ENCODE measurements around the gene PTCH2. TPM values are rescaled to one million over a fixed set of nuclear protein-coding genes. Genes with fewer than 3 reads are reported as not detected.
A peak's percentile ranks its signal among the peaks of the same experiment; 100 is the strongest.
"Not testable (repeated sequence)": the region's sequence is repeated elsewhere in the genome, so short reads cannot be mapped to it uniquely, and the experiment has no call there.

Gene PTCH2
- total RNA-seq, 1 experiment from 2014 or later, result 0.27 TPM

- in situ Hi-C loops (cut with HindIII; ENCODE audit: low sequenced_read_pairs), result no loop called here
- no peak for DNase-seq (ENCODE audit: low spot score)
Measured at GRCh38 chr1:44822981-44823451, 20.0 kb downstream of the PTCH2 start.

DNA sequence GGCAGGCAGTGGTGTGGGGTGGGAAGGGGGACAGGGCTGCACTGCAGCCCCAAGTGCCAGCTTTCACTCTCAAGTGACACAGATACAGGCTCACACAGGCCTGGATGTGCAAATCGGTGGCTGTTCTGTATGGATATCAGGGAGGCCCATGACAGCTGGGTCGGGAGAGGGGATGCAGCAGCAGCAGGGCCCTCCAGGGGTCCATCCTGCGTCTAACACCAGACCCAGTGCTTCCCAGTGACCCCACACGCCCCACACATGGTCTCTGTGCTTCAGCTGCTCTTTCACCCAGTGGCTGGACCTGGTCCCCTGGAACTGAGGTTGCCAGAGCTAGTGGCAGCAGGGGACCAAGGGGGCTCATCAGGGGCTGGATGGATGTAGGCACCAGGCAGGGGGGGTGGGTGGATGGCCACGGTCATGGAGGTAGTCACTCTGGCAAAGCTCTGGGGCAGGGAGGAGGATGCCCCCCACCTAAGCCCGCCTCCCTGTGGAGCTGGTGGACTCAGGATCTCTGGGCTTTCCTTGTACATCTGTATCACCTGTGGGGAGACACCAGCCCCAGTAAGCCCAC is 20.8 kb downstream of the PTCH2 start:
- in situ Hi-C loops (cut with HindIII; ENCODE audit: low sequenced_read_pairs), result no loop called here
- no peak for DNase-seq (ENCODE audit: low spot score)

DNA sequence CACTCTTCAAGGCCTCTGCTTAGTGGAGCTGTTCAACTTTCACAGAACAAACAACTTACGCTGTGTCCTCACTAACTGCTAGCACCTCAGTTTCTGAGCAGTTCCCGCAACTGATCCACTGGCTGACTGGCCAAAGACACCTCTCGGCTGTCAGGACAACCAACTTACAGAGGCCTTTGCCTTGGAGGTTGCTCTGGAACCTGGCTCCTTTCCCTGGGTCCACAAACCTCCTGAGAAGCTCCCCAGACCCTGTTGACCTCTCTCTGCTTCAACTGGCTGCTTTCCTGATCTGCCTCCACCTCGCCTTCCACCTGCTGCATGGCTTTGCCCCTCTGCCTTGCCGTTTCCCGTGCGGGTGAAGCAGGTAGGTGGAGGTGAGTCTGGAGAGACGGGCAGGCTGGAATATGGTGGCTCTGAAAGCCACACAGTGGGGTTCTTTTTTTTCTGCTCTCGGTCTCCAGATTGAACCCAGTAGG is 21.8 kb downstream of the PTCH2 start:
- in situ Hi-C loops (cut with HindIII; ENCODE audit: low sequenced_read_pairs), result no loop called here
- no peak for DNase-seq (ENCODE audit: low spot score)

DNA sequence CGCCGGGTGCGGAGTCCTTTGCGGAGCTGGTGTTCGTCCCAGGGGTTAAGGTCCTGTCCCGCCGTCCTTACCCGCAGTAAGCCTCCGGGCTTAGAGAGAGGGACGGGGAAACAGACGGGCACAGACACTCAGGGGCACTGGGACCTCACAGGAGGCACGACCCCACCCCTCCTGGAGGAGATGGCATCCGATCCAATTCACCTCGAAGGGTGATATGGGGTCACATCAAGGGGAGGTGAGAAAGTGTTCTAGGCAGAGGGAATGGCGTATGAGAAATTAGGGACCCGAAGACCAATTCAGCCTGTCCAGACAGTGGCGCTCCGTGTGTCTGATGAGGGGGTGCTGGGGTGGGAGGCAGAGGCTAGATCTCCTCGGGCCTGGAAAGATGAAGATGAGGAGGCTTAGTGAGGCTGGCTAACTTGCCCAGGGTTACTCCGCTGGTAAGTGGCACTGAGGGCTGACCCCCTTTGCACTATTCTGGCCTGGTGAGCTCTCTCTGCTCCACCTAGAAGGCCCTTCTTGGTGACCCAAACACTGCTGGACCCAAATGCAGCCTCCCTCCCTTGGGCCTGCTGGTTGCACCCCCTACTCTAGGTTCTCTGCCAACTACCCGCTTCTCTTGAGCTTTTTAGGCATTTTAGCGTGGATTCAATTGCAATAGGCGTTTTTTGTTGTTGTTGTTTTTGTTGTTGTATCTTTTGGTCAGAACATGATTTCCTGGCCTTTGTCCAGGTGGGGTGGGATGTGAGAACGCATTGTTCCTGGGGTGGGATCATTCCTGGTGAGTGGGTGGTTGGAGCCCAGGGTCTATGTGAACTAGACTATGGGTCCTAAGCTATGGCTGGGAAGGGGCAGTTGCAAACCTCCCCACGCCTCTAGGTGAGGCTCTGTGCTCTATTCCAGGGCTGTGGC is 22.5 kb downstream of the PTCH2 start:
- no peak for DNase-seq (ENCODE audit: low spot score)
- in situ Hi-C loops (cut with HindIII; ENCODE audit: low sequenced_read_pairs), result no loop called here

GRCh38 chr1:44819608-44820327 is 23.3 kb downstream of the PTCH2 start:
- DNase-seq (ENCODE audit: low spot score), result peak; percentile 82
- in situ Hi-C loops (cut with HindIII; ENCODE audit: low sequenced_read_pairs), result no loop called here

- in situ Hi-C loops (cut with HindIII; ENCODE audit: low sequenced_read_pairs), result no loop called here
- no peak for DNase-seq (ENCODE audit: low spot score)
Measured at GRCh38 chr1:44819196-44819607, 23.9 kb downstream of the PTCH2 start.

GRCh38 chr1:44817771-44818495 is 25.1 kb downstream of the PTCH2 start:
- in situ Hi-C loops (cut with HindIII; ENCODE audit: low sequenced_read_pairs), result no loop called here
- no peak for DNase-seq (ENCODE audit: low spot score)

DNA sequence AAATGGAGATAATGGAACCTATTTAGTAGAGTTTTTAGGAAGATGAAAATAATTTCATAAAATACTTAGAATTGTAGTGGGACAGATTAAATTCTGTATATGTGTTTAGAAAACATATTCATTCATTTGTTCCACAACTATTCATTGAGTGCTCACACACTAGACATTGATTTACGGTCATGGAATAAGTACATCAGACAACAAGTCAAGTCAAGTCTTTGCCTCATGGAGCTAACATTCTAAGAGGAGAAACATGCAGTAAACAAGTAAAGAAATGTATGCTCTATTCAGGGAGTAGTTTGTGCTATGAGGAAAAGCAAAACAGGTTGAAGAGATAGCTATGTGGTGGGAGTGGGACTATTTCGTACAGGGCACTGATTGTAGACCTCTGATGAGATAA is 25.7 kb downstream of the PTCH2 start:
- in situ Hi-C loops (cut with HindIII; ENCODE audit: low sequenced_read_pairs), result no loop called here
- no peak for DNase-seq (ENCODE audit: low spot score)

GRCh38 chr1:44815926-44816325 is 27.1 kb downstream of the PTCH2 start:
- DNase-seq (ENCODE audit: low spot score); in situ Hi-C loops (cut with HindIII; ENCODE audit: low sequenced_read_pairs): not testable (repeated sequence)

DNA sequence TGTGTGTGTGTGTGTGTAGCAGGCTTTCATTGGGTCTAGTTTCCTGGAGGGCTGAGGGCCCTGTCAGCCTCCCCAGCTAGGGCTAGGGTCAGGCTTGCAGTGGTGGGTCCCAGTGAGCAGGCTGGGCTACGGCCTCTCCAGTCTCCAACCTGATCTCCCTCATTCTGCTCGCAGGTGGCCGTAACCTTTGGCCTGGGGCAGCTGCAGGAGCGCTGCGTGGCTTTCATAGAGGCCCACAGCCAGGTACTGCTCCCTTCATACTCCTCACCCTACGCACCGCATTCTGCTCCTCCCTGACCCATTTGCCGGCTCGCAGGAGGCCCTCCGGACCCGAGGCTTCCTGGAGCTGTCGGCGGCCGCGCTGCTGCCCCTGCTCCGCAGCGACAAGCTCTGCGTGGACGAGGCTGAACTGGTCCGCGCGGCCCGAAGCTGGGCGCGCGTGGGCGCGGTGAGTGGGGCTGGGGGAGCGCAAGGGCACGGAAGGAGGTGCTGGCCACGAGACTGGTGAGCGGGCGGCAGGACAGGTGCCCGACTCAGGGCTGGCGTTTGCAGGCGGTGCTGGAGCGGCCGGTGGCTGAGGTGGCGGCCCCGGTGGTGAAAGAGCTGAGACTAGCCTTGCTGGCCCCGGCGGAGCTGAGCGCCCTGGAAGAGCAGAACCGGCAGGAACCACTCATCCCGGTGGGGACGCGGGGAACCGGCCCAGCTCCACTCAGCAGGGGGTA is 30.1 kb downstream of the PTCH2 start:
- DNase-seq (ENCODE audit: low spot score), result peak; percentile 57
- in situ Hi-C loops (cut with HindIII; ENCODE audit: low sequenced_read_pairs), result no loop called here

- DNase-seq (ENCODE audit: low spot score), result no peak
- in situ Hi-C loops (cut with HindIII; ENCODE audit: low sequenced_read_pairs), result no loop called here
Measured at GRCh38 chr1:44811234-44811633, 31.8 kb downstream of the PTCH2 start.

DNA sequence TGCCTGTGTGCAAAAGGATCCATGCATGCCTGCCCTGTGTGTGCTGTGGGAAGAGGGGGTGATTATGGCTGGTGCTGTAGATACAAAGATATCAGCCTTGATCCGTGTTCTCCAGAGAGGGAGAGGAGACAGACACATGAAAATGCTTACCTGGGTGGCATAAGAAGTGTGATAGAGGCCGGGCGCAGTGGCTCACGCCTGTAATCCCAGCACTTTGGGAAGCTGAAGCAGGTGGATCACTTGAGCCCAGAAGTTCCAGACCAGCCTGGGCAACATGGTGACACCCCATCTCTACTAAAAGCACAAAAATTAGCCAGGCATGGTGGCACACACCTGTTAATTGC is 32.3 kb downstream of the PTCH2 start:
- in situ Hi-C loops (cut with HindIII; ENCODE audit: low sequenced_read_pairs), result not testable (repeated sequence)

DNA sequence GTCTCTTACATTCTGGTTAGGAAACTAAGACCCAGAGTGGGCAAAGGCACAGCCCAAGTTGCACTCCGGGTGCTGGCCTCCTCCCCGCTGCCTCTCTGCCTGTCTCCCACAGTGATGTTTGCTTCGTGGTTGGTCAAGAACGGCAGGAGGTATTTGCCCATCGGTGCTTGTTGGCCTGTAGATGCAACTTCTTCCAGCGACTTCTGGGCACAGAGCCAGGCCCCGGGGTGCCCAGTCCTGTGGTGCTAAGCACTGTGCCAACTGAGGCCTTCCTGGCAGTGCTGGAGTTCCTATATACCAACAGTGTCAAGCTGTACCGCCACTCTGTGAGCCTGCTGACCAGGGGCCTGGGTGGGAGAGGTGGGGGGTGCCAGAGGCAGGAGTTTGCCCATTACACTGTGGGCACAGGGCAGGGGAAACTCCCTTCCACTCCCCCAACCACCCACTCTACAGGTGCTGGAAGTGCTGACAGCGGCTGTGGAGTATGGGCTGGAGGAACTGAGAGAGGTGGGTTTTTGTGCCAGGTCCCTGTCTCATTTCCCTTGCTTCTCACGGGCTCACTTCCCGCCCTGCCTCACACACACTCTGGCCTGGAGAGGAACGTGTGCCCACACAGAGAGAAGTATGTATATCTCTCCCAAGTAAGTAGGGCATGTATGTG is 32.8 kb downstream of the PTCH2 start:
- DNase-seq (ENCODE audit: low spot score), result no peak
- in situ Hi-C loops (cut with HindIII; ENCODE audit: low sequenced_read_pairs), result no loop called here

More for the DNA sequence above, 32.3 kb downstream of the PTCH2 start:
- DNase-seq (ENCODE audit: low spot score), result not testable (repeated sequence)

DNA sequence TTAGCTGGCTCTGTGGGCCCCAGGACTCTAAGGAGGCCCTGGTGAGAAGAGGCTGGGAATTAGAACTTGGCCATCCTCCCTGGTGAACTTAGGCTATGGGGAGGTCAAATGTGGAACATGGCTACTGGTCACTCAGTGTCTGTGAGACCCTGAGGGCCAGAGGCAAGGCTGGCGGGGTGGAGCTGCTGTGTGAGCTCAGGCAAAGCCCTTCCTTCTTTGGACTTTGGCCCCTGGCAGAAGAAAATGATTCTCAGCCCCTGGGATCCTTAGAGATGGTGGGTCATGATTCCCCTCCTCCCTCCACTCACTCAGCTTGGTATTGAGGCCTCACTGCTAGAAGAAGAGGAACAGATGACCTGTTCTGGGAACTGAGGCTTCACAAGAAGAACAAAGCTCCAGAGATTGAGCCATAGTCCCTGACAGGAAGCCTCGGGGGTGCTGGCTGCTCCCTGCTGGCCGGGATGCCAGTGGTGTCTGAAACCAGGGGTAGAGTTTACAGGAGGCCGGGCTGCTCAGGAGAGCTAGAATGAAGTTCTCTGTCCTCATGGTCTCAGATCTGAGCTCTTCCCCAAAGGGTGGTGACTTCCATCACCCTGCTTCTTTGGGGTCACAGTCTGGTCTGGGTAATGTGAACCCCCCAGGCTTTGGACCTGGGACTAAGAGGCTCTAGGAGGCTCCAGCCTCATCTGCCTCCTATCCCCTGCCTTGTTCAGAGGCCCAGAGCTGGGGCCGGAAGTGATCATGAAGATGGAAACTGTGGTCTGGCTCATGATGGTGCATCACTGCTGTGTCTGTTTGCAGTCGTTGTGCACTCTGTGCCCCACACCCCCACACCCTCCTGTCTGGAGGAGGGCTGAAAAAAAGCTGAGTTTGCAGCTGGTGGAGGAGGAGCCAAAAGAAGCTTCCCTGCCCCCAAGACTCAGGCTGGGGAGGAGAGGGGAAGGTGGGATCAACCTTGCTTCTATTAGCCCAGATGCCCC is 33.8 kb downstream of the PTCH2 start:
- no peak for DNase-seq (ENCODE audit: low spot score)

GRCh38 chr1:44808063-44808937 is 34.8 kb downstream of the PTCH2 start, which contains the start of gene BTBD19:
Gene BTBD19, plus strand, starts transcription at chr1:44808523. Its CDS starts 298 bp downstream, at chr1:44808821.
- in situ Hi-C loops (cut with HindIII; ENCODE audit: low sequenced_read_pairs), result no loop called here

More for the DNA sequence above, 33.8 kb downstream of the PTCH2 start:
- in situ Hi-C loops (cut with HindIII; ENCODE audit: low sequenced_read_pairs), result no loop called here

More at GRCh38 chr1:44808063-44808937, 34.8 kb downstream of the PTCH2 start, which contains the start of gene BTBD19:
- DNase-seq (ENCODE audit: low spot score), result peak; percentile 72
